A673 (cell line): ENCODE measurements around the gene SAFB2. TPM values are rescaled to one million over a fixed set of nuclear protein-coding genes. Genes with fewer than 3 reads are reported as not detected.
A peak's percentile ranks its signal among the peaks of the same experiment; 100 is the strongest.

Source experiments
- BruUV-seq: library from RNA; stranded (reverse); fragments of 400-500 nt; replicated peaks from 2 replicates; lab custom pipeline; 2021; lab: Mats Ljungman, UMichigan
- CTCF ChIA-PET: fragments of 300-600 bp; sonication (Branson Sonifier 250); formaldehyde crosslinking; loops from one replicate; lab custom pipeline; 2022; ENCODE audit warnings: antibody characterized with exemption; lab: Charles Lee
- POLR2A ChIA-PET: fragments of 300-600 bp; sonication (Branson Sonifier 250); formaldehyde crosslinking; loops from one replicate; lab custom pipeline; 2022; ENCODE audit warnings: antibody characterized with exemption; ENCODE audit not compliant: low non-redundant PET; lab: Charles Lee
- DNase-seq: peaks from one replicate; pipeline ENCODE4 v3.0.0-alpha.2; 2015; ENCODE audit warnings: low spot score
- H3K27ac ChIP-seq: fragments of 200-600 bp; sonication (generic); 2 replicates; pipeline ENCODE4 v1.5.1; 2016; ENCODE audit warnings: mixed run types, low read depth, mild to moderate bottlenecking, mixed read lengths, antibody characterized with exemption, low read length; ENCODE audit not compliant: poor library complexity, severe bottlenecking
- H3K27me3 ChIP-seq: fragments of 200-600 bp; sonication (generic); replicated peaks from 2 replicates; pipeline ENCODE4 v1.6.1; 2017; ENCODE audit warnings: mixed run types, low read depth, mild to moderate bottlenecking, mixed read lengths, antibody characterized with exemption, low read length; ENCODE audit not compliant: insufficient read depth, poor library complexity
- H3K36me3 ChIP-seq: fragments of 200-600 bp; sonication (generic); 2 replicates; pipeline ENCODE4 v1.6.1; 2016; ENCODE audit warnings: mixed run types, mild to moderate bottlenecking, mixed read lengths, antibody characterized with exemption, low read length; ENCODE audit not compliant: insufficient read depth, poor library complexity, severe bottlenecking
- H3K4me1 ChIP-seq: fragments of 200-600 bp; sonication (generic); 2 replicates; pipeline ENCODE4 v1.6.1; 2017; ENCODE audit warnings: mixed run types, mild to moderate bottlenecking, mixed read lengths, antibody characterized with exemption, low read length; ENCODE audit not compliant: insufficient read depth, poor library complexity, severe bottlenecking
- H3K4me3 ChIP-seq: fragments of 200-600 bp; sonication (generic); 2 replicates; pipeline ENCODE4 v1.5.1; 2016; ENCODE audit warnings: low read depth, mixed run types, mild to moderate bottlenecking, mixed read lengths, low read length; ENCODE audit not compliant: poor library complexity, severe bottlenecking
- H3K9me3 ChIP-seq: fragments of 200-600 bp; sonication (generic); 2 replicates; pipeline ENCODE4 v1.6.1; 2016; ENCODE audit warnings: mixed run types, low read depth, mild to moderate bottlenecking, mixed read lengths, antibody characterized with exemption, low read length; ENCODE audit not compliant: poor library complexity, severe bottlenecking
- CTCF ChIP-seq: fragments of 300-800, 200-600 bp; sonication (generic); conservative IDR thresholded peaks from 2 replicates; pipeline ENCODE4 v1.5.1; 2017; ENCODE audit warnings: low read depth, mild to moderate bottlenecking, antibody characterized with exemption, low read length, moderate library complexity, mixed read lengths
- EZH2 ChIP-seq: fragments of 200-600 bp; sonication (generic); IDR thresholded peaks from 2 replicates; pipeline ENCODE4 v1.6.1; 2017; ENCODE audit warnings: borderline replicate concordance, low read depth, mild to moderate bottlenecking, mixed read lengths, antibody characterized with exemption, low read length; ENCODE audit not compliant: poor library complexity, severe bottlenecking
- intact Hi-C: fragments of 100-400 bp; cut with micrococcal nuclease; formaldehyde crosslinking; loops from one replicate; pipeline ENCODE4 v1.10.0; 2022; ENCODE audit not compliant: unreplicated experiment
- total RNA-seq: library from RNA; stranded (reverse); gene quantifications from 2 replicates; pipeline ENCODE4 v1.2.3, GENCODE V29; 2021

Gene SAFB2
- total RNA-seq, 1 experiment from 2014 or later, result 153 TPM

GRCh38 chr19:5579286-5579685, 43.3 kb downstream of the SAFB2 start:
- CTCF ChIA-PET, result no interaction called here
- Histone ChIP-seq H3K4me3 (no peak overlapping the region), H3K9me3 (no peaks in the 10 kb centered on the region), H3K27ac (peak overlapping the region; percentile 39), H3K27me3 (no peaks in the 10 kb centered on the region), H3K36me3 (no peaks in the 10 kb centered on the region), H3K4me1 (peaks cover 9% of the 10 kb centered on the region)
- no TSS peak for BruUV-seq
- intact Hi-C loops, result loop anchor here (5.0 to 10.0 kb wide), 2 partner anchors 204 to 542 kb away; no protein-coding TSS in a partner anchor
- DNase-seq, result no peak
- TF ChIP-seq EZH2, result no peak
- no peak for TF ChIP-seq CTCF
- POLR2A ChIA-PET, result no interaction called here

- Histone ChIP-seq H3K27me3 (no peaks in the 10 kb centered on the region), H3K36me3 (no peaks in the 10 kb centered on the region), H3K4me3 (no peak overlapping the region), H3K9me3 (no peaks in the 10 kb centered on the region), H3K4me1 (peaks cover 9% of the 10 kb centered on the region), H3K27ac (peak overlapping the region; percentile 29)
- ChIA-PET POLR2A (no interaction called here), CTCF (no interaction called here)
- intact Hi-C loops, result loop anchor here (1.0 to 10.0 kb wide), 3 partner anchors 30 to 541 kb away; no protein-coding TSS in a partner anchor
- DNase-seq, result peak; percentile 79
- no TSS peak for BruUV-seq
- TF ChIP-seq CTCF (peak; percentile 98), EZH2 (no peak)
Observed at GRCh38 chr19:5578097-5578846, 44.3 kb downstream of the SAFB2 start.

GRCh38 chr19:5575590-5575989, 47.0 kb downstream of the SAFB2 start:
- ChIA-PET POLR2A (no interaction called here), CTCF (interaction anchor here (0.8 kb wide), 1 partner anchor 193 kb away, joined by 5 read pairs; no protein-coding TSS in a partner anchor)
- Histone ChIP-seq H3K9me3 (no peaks in the 10 kb centered on the region), H3K27ac (no peak overlapping the region), H3K27me3 (no peaks in the 10 kb centered on the region), H3K36me3 (no peaks in the 10 kb centered on the region), H3K4me3 (no peak overlapping the region), H3K4me1 (peaks cover 8% of the 10 kb centered on the region)
- TF ChIP-seq CTCF (no peak), EZH2 (no peak)
- DNase-seq, result no peak
- intact Hi-C loops, result loop anchor here (5.0 to 10.0 kb wide), 2 partner anchors 201 to 538 kb away; no protein-coding TSS in a partner anchor
- no TSS peak for BruUV-seq
